Retina (tissue), 1 donor: ENCODE data around the gene CDH23.

Experiments used
- DNase-seq: peaks from one replicate; pipeline ENCODE4 v3.0.0-alpha.2; 2016

Gene CDH23

DNA sequence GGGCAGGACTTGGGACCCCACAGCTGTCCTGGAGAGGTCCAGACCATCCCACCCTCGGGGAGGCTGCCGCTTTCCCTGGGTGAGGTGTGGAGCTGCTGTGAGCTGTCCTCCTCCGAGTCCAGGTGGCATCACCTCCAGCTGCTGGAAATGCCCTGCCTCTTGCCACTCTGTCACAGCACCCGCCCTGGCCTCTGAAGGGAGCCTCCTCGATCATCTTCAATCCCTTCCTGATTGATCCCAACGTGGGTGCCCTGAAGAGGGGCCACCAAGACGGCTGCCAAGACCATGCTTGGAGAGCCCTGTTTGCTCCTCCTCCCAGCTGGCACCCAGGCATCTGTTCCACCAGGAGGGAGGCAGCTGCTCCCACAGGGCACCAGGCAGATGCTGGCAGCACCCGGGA, 318.3 kb downstream of the CDH23 start:
- DNase-seq = no peak

DNA sequence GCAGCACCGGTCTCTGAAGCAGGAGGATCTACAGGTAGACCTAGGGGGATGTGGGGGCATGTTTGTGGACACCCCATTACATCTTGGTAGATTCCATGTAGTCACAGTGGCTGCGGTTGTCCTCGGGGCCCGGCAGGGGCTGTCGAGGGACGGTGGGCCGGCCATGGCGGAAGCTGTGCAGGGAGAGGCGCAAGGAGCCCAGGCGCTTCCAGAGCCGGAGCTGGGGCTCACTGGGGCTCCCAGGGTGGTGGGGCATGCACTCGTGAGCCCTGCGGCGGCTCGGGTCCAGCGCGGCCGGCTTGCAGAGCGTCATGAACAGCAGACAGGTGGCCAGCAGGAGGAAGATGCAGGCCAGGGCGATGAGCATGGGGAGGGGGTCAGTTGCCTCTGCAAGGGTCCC, 319.1 kb downstream of the CDH23 start:
- DNase-seq = no peak

- DNase-seq = no peak
These were observed 319.7 kb downstream of the CDH23 start for GRCh38 chr10:71716426-71716825.

- DNase-seq = no peak
These were observed 320.3 kb downstream of the CDH23 start for GRCh38 chr10:71717056-71717455.

- DNase-seq = no peak
These were observed 320.8 kb downstream of the CDH23 start for GRCh38 chr10:71717551-71717951.

GRCh38 chr10:71718165-71718698, 321.5 kb downstream of the CDH23 start:
- DNase-seq = no peak

DNA sequence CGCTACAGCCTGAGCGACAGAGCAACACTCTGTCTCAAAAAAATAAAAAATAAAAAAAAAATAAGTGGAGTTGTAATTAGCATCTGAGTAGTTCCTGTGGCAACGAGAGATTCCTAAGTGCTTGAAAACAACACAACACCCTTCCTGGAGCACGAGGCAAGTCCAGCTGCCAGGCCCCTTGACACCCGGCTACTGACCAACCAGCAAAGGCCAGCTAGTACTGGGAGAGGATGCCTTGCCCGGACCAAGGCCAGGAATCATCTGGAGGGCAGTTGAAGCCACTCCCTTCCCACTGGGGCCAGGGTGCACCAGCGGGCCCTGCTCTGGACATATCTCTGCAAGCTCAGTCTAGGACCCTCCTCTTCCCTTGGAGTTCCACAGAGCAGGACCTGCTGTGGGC, 322.3 kb downstream of the CDH23 start:
- no peak for DNase-seq

- DNase-seq = peak; percentile 61
These were observed 322.9 kb downstream of the CDH23 start, which contains the start of gene C10orf105 for GRCh38 chr10:71719464-71720201. TSS of gene C10orf105 (minus strand) at chr10:71719778. CDS start at chr10:71716337, 3,441 bp downstream.

DNA sequence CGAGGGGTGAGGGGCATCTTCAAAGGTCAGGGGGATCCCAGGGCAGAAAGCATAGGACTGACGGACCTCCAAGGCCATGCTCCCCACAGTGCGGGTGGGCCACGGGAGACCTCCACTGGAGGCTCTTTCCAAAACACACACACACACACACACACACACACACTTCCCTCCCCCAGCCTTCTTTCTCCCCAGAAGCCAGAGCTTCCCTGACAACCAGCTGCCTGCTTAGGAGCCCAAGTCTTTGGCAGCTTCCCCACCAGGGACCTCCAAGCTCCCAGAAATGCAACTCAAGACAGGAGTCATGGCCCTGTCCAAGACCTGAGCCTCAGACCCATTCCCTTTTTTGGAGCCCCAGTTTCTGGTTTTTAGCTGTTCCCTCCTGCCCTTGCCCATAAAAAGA, 323.6 kb downstream of the CDH23 start:
- no peak for DNase-seq

DNA sequence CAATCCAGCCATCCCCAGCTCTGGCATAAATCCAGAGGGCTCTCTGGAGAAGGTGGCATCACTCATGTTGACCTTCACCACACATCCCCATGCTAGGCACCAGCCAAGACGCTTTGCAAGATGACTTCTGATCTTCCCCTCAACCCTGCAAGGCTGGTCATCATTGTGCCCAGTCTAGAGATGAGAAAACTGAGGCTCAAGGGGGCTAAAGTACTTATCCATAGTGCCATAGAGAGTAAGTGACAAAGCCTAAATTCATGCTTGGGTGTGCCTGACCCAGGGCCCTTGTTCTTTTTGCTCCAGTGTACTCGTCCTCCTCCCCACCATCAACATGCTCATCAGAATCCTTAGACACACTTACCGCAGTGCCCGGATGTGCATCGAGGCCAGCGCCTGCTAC, 324.6 kb downstream of the CDH23 start:
- DNase-seq = no peak

DNA sequence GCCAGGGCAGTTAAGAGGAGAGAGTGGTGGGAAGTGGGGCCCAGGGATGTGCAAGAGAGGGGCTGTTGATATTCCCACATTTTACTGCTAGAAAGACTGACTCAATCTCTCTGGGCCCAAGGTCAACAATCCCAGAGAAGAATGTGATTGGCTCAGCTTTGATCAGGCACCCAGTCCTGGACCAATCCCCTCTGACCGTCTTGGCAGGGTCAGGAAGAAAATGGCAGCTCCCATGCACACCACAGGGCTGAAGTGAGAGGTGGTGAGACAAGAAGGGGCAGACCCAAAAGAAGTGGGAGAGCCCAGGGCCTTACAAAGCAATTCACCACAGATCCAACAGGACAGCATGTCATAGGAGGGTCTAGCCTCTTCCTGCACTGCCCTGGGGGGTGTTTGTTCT, 326.1 kb downstream of the CDH23 start:
- no peak for DNase-seq

GRCh38 chr10:71723311-71723710, 326.6 kb downstream of the CDH23 start:
- no peak for DNase-seq

DNA sequence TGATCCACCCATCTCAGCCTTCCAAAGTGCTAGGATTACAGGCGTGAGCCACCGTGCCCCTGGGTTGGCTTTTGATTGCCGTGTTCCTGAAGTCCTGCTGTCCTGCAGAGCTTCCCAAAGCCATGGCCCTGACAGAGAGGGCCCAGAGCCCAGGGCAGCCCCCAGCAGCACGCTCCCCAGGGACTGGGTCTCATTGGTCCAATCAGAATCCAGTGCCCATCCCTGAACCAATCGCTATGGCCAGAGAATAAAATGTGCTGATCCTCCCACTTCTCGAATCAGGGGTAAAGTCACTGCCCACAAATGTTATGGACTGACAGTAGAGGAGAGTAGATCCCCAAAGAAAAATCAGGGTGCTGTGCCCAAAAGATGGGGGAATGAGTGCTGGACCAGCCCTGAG, 327.8 kb downstream of the CDH23 start:
- no peak for DNase-seq

DNA sequence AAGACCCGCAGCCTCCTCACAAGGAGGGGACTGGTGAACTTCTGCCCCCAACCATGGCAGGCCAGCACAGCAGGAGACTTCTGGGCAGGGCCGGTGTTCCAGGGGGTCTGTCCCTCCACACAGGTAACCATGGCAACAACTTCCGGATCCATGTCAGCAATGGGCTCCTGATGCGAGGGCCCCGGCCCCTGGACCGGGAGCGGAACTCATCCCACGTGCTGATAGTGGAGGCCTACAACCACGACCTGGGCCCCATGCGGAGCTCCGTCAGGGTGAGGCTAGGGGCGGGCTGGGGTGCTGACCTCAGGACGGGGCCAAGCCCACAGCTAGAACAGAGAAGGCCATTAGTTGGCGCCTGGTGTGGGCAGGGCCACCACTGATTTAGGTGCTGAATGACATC, 328.5 kb downstream of the CDH23 start:
- DNase-seq = no peak

DNA sequence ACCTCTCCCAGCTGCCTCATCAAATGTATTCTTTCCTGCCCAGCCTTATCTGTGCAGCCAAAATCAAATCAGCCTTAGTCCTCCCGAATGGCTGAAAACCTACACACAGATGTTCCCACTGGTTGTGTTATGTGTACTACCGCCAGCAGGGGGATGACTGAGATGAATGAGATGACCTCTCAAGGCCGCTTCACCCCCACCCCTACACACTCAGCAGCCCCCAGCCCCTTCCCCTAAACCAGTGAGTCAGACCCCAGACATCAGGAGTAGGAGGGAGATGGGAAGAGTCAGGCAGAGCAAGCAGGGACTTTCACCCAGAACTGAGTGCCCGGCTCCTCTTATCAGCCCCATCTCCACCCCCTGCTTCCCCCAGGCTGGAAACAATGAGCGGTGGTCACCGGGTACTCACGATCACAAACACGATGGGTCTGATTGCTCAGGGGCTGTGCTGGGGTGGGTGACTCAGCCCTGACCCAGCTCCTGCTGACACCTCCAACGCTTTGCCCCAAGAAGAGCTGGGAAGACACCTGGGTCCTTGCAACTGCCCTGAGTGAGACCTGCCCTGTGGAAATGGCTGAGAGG, 329.4 kb downstream of the CDH23 start:
- DNase-seq = no peak

- no peak for DNase-seq
These were observed 329.9 kb downstream of the CDH23 start for GRCh38 chr10:71726580-71727104.

- DNase-seq = no peak
These were observed 330.5 kb downstream of the CDH23 start for GRCh38 chr10:71727105-71727737.

- no peak for DNase-seq
These were observed 331.3 kb downstream of the CDH23 start for GRCh38 chr10:71727738-71728737.

GRCh38 chr10:71729161-71729636, 332.5 kb downstream of the CDH23 start:
- DNase-seq = no peak

DNA sequence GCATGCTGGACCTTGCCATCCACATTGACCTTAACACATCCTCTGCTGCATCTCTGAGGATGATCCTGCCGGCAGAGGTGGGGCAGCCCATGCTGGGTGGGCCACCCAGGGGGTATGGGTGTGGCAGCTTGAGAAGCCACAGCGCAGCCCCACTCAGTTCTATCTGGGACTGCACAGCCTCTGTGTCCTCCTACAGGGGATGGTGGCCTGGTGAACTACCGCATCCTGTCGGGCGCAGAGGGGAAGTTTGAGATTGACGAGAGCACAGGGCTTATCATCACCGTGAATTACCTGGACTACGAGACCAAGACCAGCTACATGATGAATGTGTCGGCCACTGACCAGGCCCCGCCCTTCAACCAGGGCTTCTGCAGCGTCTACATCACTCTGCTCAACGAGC, 335.1 kb downstream of the CDH23 start:
- no peak for DNase-seq

GRCh38 chr10:71734797-71735196, 338.1 kb downstream of the CDH23 start:
- no peak for DNase-seq
